Measurements from ENCODE around the gene CRTAC1.

CRTAC1 gene

GRCh38 chr10:97999066-97999922 is 31.1 kb downstream of the CRTAC1 start:
- H3K27me3 ChIP-seq, result no peaks in the 10 kb centered on the region

GRCh38 chr10:97991871-97992270 is 38.5 kb downstream of the CRTAC1 start:
- Histone ChIP-seq H3K4me1 (no peaks in the 10 kb centered on the region), H3K4me3 (ENCODE audit: low read depth, low read length) (no peak overlapping the region), H3K27me3 (peaks cover 15% of the 10 kb centered on the region), H3K36me3 (no peaks in the 10 kb centered on the region), H3K9me3 (no peaks in the 10 kb centered on the region)
- no peak for DNase-seq
- TF ChIP-seq CTCF (IDR thresholded peaks at IDR 0.05; ENCODE audit: low read depth, low read length), result no peak

More at GRCh38 chr10:97999066-97999922, 31.1 kb downstream of the CRTAC1 start:
- TF ChIP-seq CTCF (IDR thresholded peaks at IDR 0.05; ENCODE audit: low read depth, low read length), result no peak
- H3K4me1 ChIP-seq, result no peaks in the 10 kb centered on the region
- H3K9me3 ChIP-seq, result no peaks in the 10 kb centered on the region
- DNase-seq, result no peak
- no peaks in the 10 kb centered on the region for H3K36me3 ChIP-seq
- no peak overlapping the region for H3K4me3 ChIP-seq (ENCODE audit: low read depth, low read length)

- Histone ChIP-seq H3K36me3 (no peaks in the 10 kb centered on the region), H3K27me3 (peaks cover 27% of the 10 kb centered on the region), H3K9me3 (no peaks in the 10 kb centered on the region), H3K4me1 (no peaks in the 10 kb centered on the region), H3K4me3 (ENCODE audit: low read depth, low read length) (no peak overlapping the region)
- DNase-seq, result no peak
- TF ChIP-seq CTCF (IDR thresholded peaks at IDR 0.05; ENCODE audit: low read depth, low read length), result no peak
Observed at GRCh38 chr10:97981816-97982215, 48.6 kb downstream of the CRTAC1 start.

- no peak for TF ChIP-seq CTCF (IDR thresholded peaks at IDR 0.05; ENCODE audit: low read depth, low read length)
- Histone ChIP-seq H3K4me3 (ENCODE audit: low read depth, low read length) (no peak overlapping the region), H3K4me1 (no peaks in the 10 kb centered on the region), H3K27me3 (peaks cover 58% of the 10 kb centered on the region), H3K36me3 (no peaks in the 10 kb centered on the region), H3K9me3 (no peaks in the 10 kb centered on the region)
- no peak for DNase-seq
Observed at GRCh38 chr10:97977673-97978072, 52.7 kb downstream of the CRTAC1 start.

- Histone ChIP-seq H3K4me3 (ENCODE audit: low read depth, low read length) (no peak overlapping the region), H3K27me3 (peaks cover 51% of the 10 kb centered on the region), H3K36me3 (no peaks in the 10 kb centered on the region), H3K9me3 (no peaks in the 10 kb centered on the region), H3K4me1 (no peaks in the 10 kb centered on the region)
- DNase-seq, result no peak
- TF ChIP-seq CTCF (IDR thresholded peaks at IDR 0.05; ENCODE audit: low read depth, low read length), result no peak
Observed at GRCh38 chr10:97975598-97975997, 54.8 kb downstream of the CRTAC1 start.

All from BE2C (cell line).